GM19193 (cell line): ENCODE data around the gene ZFPM1.

Source experiments
- POLR2A ChIP-seq: IDR thresholded peaks from 4 replicates; pipeline ENCODE4 v1.6.1; 2011; ENCODE audit not compliant: insufficient read depth, insufficient read length; ENCODE audit errors: extremely low read depth

ZFPM1 gene

GRCh38 chr16:88524274-88524972 lies 71.3 kb downstream of the ZFPM1 start:
- TF ChIP-seq POLR2A, result no peak

DNA sequence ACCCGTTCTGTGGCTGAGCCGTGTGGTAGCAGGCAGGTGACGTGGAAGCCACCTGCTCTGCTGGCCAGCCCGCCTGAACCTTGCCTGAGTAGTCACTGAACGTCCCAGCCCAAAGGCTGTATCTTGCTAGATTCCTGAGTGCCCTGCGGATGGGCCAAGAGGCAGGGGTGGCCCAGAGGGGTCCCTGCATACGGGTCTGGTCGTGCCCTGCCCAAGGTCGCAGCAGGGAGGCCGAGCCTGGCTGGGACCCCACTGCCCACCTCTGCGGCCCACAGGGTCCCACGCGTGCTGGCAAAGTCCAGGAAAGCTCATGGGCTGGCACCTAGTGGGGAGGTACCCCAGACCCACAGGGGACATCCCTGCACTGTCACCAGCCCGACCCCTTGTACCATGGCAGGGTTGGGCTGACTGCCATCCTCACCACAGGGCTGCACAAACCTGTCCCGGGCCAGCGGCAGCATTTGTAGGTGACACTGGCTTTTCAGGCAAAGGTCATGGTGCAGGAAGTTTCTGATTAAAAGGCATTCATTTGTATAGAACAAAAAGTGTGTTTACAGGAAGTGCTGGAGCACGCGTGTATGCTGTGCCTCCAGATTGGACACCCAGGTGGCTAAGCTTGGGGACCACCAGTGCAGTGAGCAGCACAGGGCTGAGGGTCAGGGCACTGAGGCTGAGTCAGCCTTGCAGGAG lies 72.0 kb downstream of the ZFPM1 start:
- no peak for TF ChIP-seq POLR2A

DNA sequence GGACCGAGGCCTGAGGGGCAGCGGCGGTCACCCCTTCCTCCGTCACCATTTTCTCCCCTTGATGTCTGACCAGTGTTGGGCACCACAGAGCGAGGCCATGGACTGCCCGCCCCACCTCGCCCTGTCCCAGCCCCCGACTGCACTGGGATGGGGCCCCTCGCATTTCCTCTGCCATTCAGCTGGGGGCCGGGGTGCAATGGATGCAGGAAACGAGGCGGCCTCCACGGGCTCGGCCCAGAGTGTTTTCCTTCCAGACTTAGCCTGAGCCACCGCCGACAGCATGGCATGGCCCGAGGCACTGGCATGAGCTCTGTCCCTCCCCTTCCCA lies 72.5 kb downstream of the ZFPM1 start:
- TF ChIP-seq POLR2A, result no peak

- no peak for TF ChIP-seq POLR2A
These were observed 73.2 kb downstream of the ZFPM1 start for GRCh38 chr16:88526008-88526905.

DNA sequence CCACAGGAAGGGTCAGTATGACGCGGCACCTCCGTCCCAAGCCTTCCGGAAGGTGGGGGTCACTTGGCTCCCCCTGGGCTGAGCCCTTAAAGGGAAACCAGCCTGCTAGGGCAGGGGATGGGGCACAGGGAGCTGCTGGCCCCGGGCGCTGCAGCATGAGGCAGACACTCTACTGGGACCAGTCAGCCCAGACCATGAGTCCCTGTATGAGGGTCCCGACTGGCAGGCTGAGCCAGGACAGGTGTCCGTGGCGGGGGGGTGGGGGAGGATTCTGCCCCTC lies 73.8 kb downstream of the ZFPM1 start:
- TF ChIP-seq POLR2A, result no peak

DNA sequence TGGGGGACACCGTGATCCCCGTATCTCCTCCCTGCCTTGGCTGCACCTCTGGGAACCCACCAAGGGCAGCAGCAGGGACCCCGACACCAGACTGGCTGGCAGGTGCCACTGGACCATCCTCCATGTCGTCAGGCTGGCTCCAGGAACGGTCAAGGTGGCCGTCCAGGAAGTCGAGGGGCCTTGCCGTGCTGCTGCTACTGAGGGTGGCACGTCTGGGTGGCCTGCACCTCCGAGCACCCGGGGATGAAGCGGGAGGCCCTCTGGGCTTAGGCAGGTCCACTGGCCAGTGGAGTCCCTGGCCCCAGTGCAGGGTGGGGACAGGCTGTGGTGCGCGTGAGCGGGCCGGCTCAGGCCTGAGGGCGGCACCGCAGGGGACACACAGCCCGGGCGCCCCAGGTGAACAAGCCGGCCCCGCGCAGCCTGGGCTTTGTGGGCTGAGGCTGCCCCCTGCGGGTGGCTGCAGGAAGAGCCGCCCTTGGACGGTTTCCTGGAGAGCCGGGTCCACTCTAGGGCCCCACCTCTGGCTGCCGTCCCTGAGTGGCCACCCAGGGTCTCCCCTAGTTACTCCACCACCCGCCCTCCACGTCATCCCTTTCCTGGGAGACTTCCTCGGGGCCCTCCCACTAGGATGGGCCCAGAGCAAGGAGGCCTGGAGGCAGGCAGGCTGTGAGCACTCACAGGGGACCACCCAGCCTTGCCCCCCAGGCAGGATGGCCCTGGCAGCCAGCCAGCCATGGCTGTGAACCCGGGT lies 74.3 kb downstream of the ZFPM1 start:
- TF ChIP-seq POLR2A, result no peak

DNA sequence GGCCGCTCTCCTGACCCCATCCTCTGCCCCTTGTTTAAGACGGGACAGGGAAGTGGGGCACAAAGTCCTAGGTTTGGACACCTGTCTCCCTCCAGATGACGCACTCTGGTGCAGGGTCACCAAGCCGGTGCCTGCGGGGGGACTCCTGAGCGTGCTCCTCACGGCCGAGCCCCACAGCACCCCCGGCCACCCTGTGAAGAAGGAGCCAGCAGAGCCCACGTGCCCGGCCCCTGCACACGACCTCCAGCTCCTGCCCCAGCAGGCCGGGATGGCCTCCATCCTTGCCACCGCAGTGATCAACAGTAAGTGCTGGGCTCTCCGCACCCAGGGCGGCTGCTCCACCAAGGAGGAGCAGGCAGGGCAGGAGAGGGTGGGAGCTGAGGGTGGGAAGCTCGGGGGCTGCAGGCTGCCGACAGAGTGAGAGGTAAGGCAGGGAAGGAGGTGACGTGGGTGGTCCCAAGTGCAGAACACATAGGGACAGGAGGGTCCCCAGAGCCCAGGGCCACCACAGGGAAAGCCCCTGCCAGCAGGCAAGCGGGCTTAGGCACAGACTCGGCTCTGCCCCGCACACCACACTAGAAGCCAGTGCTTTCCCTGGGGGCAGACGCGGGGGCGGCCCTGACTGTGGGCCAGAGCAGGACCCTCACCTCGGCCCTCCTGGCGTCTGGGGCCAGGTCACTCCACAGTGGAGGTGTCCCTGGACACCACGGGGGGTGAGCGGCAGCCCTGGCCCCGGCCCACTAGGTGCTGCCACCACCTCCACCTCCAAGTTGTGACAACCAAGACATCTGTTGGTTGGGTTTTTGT lies 75.1 kb downstream of the ZFPM1 start:
- TF ChIP-seq POLR2A, result no peak

DNA sequence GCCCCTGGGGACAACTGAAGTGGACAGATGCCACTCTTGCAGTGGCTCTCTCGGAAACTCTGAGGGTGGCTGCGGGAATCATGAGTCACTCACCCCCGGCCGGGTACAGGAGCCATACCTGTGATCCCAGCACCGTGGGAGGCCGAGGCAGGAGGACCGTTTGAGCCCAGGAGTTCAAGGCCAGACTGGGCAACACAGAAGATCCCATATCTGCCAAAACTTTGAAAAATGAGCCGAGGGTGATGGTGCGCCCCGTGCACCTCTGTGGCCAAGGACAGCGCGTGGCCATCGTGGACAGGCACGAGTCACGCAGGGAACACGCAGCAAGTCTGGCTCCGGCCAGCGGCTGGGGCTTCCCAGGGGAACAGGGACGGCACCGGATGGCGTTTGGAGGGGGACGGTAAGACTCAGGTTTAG lies 75.8 kb downstream of the ZFPM1 start:
- TF ChIP-seq POLR2A, result no peak

- no peak for TF ChIP-seq POLR2A
These were observed 76.5 kb downstream of the ZFPM1 start for GRCh38 chr16:88529596-88529995.

- TF ChIP-seq POLR2A, result no peak
These were observed 77.2 kb downstream of the ZFPM1 start for GRCh38 chr16:88530051-88530857.

DNA sequence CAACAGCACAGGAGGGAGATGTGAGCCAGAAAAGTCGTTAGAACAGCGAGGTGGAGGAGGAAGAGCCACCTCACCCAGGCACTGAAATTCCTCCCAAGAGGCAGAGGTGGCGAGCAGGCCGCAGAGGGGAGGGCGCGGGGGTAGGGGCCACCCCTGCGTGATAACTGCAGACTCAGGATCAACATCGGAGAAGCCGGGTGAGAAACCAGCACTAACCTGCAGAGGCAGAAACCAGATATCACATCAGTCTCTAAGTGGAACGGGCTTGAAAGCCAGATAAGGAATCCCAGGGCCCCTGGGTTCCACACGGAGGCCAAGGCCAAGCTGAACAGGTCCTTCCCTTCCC lies 77.8 kb downstream of the ZFPM1 start:
- no peak for TF ChIP-seq POLR2A

- no peak for TF ChIP-seq POLR2A
These were observed 78.3 kb downstream of the ZFPM1 start for GRCh38 chr16:88531346-88531745.

- no peak for TF ChIP-seq POLR2A
These were observed 78.9 kb downstream of the ZFPM1 start for GRCh38 chr16:88531931-88532433.

DNA sequence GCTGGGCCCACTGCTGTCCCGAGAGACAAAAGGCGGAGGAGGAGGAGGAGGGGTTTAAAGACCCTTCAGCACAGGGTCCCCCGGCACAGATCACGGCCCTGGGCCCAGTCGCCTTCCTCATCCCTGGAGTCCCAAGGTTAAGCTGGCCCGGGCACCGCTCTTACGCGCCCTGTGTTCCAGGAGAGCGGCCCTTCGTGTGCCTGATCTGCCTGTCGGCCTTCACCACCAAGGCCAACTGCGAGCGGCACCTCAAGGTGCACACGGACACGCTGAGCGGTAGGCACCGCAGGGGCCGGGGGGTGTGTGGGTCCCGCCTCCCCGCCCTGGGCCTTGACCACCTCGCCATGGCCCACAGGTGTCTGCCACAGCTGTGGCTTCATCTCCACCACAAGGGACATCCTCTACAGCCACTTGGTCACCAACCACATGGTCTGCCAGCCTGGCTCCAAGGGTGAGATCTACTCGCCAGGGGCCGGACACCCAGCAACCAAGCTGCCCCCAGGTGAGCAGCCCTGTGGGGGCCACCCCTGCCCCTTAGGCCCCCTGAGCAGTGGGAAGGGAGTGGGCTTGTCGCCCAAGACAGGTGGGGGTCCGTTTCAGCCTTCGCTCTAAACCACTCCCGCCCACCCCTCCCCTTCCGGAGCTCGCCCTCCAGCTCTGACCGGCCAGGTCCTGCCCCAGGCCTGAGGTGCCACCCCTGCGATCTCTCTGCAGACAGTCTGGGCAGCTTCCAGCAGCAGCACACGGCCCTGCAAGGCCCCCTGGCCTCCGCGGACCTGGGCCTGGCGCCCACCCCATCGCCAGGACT lies 79.6 kb downstream of the ZFPM1 start:
- TF ChIP-seq POLR2A, result no peak
